Mucosa of descending colon (tissue), 3 donors: ENCODE data around the gene BTBD9. TPM values are rescaled to one million over a fixed set of nuclear protein-coding genes. Genes with fewer than 3 reads are reported as not detected.

ENCODE experiments used
- ATAC-seq: fragments of 200-7000 bp; cut with Tn5 transposase; one replicate; pipeline ENCODE4 v1.9.1; 2020; ENCODE audit warnings: mild to moderate bottlenecking, moderate library complexity
- DNase-seq, 3 donors: peaks; one replicate each; pipeline ENCODE4 v3.0.0-alpha.2; 2020
- H3K36me3 ChIP-seq: fragments of 200-600 bp; one replicate; pipeline ENCODE4 v1.8.0; 2021; ENCODE audit warnings: low read depth, mild to moderate bottlenecking
- H3K4me1 ChIP-seq: fragments of 200-600 bp; one replicate; pipeline ENCODE4 v1.8.0; 2021; ENCODE audit warnings: low read depth, mild to moderate bottlenecking
- H3K4me3 ChIP-seq: fragments of 200-600 bp; one replicate; pipeline ENCODE4 v1.8.0; 2021; ENCODE audit warnings: mild to moderate bottlenecking
- H3K9me3 ChIP-seq: fragments of 200-600 bp; one replicate; pipeline ENCODE4 v1.8.0; 2021; ENCODE audit warnings: mild to moderate bottlenecking
- intact Hi-C, 2 donors: fragments of 100-400 bp; cut with DNase I in 1 of 2; cut with micrococcal nuclease in 1 of 2; formaldehyde crosslinking; loops; one replicate each; pipeline versions ENCODE4 v1.11.0 to v1.11.1; 2022; cut with DNase I, micrococcal nuclease
- long read RNA-seq, 2 donors: library from polyadenylated mRNA; unstranded; transcript quantifications; one replicate each; pipeline ENCODE4 v2.0.0, GENCODE V29; 2019 to 2021
- total RNA-seq, 3 donors: library from RNA; stranded (reverse); fragmentation: NEBNext Ultra II Directional in 2 of 3; extraction: Animal tissue kit (Norgen Biotek cat#: 25700) in 2 of 3; gene quantifications; one replicate each; pipeline versions ENCODE4 v1.2.1 to v1.2.4, GENCODE V29; 2021 to 2023
- TF ChIP-seq, protein P1 (sequence below): fragments of 200-600 bp; IDR thresholded peaks from one replicate; pipeline ENCODE4 v1.8.0; 2022; ENCODE audit warnings: antibody characterized with exemption, mild to moderate bottlenecking
- donor health status: DM: no; HTN: no; CAD: no; lungs with moderate emphysema.
- donor health status: DM: no; HTN: no; CAD: no.
- donor health status: DM: no; HTN: yes; CAD: no.

The BTBD9 gene
- 10 to 100 TPM; 22.4 to 38.8 (median 23.9) TPM for total RNA-seq
- long read RNA-seq, donor 1, partial matches to known transcripts: 2 of 9 reads
- long read RNA-seq, donor 1, other reads (novel, unspliced or antisense): 6 of 9 reads
- long read RNA-seq, donor 2, partial matches to known transcripts: 0 of 7 reads
- long read RNA-seq, donor 2, other reads (novel, unspliced or antisense): 7 of 7 reads

DNA sequence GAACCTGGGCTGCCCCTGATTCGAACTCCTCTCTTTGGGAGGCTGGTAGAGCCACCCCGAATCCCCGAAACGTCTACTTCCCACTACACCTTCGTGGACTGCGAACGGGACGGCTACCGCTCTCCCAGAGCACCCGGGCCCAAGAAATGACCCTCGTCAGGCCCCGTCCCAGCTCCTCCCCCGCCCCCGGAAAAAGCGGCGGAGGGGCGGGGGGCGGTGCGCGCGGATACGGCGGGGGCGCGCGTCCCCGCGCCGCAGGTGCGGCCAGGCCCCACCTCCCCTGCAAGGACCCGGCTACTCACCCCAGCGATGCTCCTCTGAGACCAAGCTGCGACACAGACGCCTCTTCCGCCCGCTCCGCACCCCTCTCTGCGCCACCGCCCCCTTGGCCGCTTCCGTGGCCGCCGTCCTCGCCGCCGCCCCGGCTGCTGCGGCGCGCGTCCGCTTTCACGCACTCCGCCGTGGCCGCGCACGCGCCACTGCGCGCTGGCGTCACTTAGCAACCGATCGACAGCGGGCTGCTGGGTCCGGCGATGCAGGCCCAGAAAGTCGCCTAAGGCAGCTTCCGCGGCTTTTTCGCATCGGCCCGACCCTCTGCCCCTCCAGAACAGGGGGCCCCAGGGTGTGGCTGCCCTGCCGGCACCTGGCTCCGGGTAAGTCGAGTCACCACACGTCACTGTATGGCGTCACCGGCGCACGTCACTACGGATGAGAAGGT lies at the start of gene BTBD9:
TSS of gene BTBD9 (minus strand) at position 432 of the 718 bp plus-strand sequence.
- H3K4me1 ChIP-seq: peaks cover 21% of the 10 kb centered on the region
- H3K36me3 ChIP-seq: no peaks in the 10 kb centered on the region
- H3K9me3 ChIP-seq: no peaks in the 10 kb centered on the region
- TF ChIP-seq, protein P1, sequence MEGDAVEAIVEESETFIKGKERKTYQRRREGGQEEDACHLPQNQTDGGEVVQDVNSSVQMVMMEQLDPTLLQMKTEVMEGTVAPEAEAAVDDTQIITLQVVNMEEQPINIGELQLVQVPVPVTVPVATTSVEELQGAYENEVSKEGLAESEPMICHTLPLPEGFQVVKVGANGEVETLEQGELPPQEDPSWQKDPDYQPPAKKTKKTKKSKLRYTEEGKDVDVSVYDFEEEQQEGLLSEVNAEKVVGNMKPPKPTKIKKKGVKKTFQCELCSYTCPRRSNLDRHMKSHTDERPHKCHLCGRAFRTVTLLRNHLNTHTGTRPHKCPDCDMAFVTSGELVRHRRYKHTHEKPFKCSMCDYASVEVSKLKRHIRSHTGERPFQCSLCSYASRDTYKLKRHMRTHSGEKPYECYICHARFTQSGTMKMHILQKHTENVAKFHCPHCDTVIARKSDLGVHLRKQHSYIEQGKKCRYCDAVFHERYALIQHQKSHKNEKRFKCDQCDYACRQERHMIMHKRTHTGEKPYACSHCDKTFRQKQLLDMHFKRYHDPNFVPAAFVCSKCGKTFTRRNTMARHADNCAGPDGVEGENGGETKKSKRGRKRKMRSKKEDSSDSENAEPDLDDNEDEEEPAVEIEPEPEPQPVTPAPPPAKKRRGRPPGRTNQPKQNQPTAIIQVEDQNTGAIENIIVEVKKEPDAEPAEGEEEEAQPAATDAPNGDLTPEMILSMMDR: no peak
- H3K4me3 ChIP-seq: peak within 1 kb of the TSS; percentile 91
- ATAC-seq (peak; percentile 93), DNase-seq (peak; percentile 85 to 90 (median 89))
- intact Hi-C loops: no loop called here

DNA sequence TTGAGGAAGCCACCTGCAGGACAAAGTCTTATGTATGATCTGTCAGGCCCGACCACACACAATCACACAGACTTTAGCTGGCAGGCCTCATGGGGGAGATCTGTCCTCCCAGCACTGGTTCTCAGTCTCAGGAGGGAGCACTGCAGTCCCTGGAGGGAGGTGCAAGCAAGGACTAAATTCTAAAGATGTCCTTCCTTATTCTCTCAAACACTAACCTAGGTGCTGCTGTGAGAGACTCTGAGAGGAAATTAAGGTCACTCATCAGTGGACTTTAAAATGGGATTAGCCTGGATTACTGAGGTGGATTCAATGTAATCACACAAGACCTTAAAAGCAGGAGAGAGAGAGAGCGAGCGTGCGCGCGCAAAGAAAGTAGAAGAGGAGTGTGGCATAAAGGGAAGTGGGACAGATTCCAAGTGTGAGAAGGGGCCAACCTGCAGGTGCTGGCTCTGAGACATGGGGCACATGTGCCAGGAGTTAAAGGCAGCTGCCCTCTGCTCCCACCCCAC lies 48.9 kb upstream of the BTBD9 start:
- DNase-seq: peak in 2 of 3 donors; percentile 42 to 60
- TF ChIP-seq, protein P1: no peak

DNA sequence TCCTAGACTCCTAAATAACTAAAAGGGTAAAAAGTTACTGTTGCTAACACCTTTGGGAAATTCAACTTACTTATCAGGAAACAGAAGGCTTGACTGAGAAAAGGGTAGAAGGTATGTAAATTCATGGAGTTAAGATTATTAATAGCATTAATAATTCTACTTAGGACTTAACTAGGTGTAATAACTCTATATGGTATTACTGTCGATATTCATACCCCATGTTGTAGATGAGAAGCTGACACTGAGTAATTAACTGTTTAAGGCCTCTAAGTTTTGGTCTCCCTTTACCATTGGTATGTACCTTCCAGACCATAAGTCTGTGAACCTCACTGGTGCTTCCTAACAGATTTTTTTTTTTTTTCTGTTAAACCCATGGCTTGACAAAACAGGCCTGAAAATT lies 47.8 kb upstream of the BTBD9 start:
- TF ChIP-seq, protein P1: no peak
- Histone ChIP-seq H3K4me3 (no peak overlapping the region), H3K9me3 (no peaks in the 10 kb centered on the region), H3K36me3 (no peaks in the 10 kb centered on the region), H3K4me1 (peaks cover 5% of the 10 kb centered on the region)
- DNase-seq (no peak), ATAC-seq (no peak)
- intact Hi-C loops: no loop called here

More for the DNA sequence above, 48.9 kb upstream of the BTBD9 start:
- Histone ChIP-seq H3K4me3 (no peak overlapping the region), H3K4me1 (peaks cover 5% of the 10 kb centered on the region), H3K9me3 (no peaks in the 10 kb centered on the region), H3K36me3 (no peaks in the 10 kb centered on the region)
- ATAC-seq: peak; percentile 80
- intact Hi-C loops: no loop called here

DNA sequence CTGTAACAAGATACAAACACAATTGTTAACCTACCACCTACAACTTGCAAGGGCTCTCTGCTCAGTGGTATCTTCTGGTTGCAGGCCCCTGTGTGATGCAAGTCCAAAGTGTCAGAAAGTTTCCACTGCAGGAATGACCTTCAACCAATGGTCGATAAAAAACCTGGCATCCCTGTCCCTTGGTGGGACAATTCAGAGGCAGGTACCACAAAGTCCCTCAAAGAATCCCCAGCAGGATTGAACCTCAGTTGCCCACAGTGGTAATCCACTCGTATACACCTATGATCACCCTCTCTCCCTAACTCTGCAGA lies 47.3 kb upstream of the BTBD9 start:
- TF ChIP-seq, protein P1: no peak
- intact Hi-C loops: no loop called here

DNA sequence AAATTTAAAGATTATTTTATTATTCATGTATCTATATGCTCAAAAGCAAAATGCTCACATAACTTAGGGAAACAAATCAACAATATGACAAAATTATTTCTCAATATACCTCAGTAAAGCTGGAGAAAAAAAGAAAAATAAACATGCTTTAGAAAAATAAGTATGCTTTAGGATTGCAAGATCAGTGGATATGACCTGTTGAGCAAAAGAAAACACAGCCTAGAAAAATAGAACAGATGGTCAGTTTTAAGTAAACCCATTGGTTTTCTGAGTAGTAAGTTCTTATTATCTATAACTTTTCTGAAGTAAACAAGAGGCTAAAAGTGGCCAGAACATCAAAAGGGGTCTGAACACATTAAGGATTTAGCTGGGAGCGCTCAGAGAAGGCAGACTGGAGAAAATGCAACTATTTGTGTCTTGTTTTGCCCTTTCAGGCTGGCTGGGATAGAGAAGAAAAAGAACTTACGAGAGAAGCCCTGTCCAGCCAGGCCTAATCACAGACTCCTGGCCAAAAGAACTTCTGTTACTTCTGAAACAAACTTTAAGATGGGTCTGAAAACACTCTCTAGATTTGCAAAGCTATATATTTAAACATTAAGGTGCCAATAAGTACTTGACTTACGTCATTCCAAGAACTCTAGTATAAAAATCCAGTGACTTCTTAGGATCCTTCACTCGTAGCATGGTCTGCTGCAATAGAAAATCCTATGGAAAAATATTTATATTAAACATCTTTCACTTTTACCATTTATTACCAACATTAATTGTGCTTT lies 46.7 kb upstream of the BTBD9 start:
- H3K4me3 ChIP-seq: no peak overlapping the region
- H3K36me3 ChIP-seq: no peaks in the 10 kb centered on the region
- no peaks in the 10 kb centered on the region for H3K9me3 ChIP-seq
- peaks cover 5% of the 10 kb centered on the region for H3K4me1 ChIP-seq
- TF ChIP-seq, protein P1: no peak
- DNase-seq (no peak), ATAC-seq (no peak)
- intact Hi-C loops: no loop called here

More for the DNA sequence above, 47.3 kb upstream of the BTBD9 start:
- ATAC-seq: no peak
- no peak overlapping the region for H3K4me3 ChIP-seq
- H3K36me3 ChIP-seq: no peaks in the 10 kb centered on the region
- DNase-seq: no peak
- no peaks in the 10 kb centered on the region for H3K9me3 ChIP-seq
- peaks cover 5% of the 10 kb centered on the region for H3K4me1 ChIP-seq
